ENCODE data around the gene UGCG. TPM values are rescaled to one million over a fixed set of nuclear protein-coding genes. Genes with fewer than 3 reads are reported as not detected.

The UGCG gene
- total RNA-seq, 1 experiment from 2014 or later, result 75.5 TPM

GRCh38 chr9:111926421-111926875 is 29.8 kb downstream of the UGCG start:
- intact Hi-C loops (cut with micrococcal nuclease; ENCODE audit: unreplicated experiment), result no loop called here
- no peak overlapping the region for H3K4me3 Mint-ChIP-seq (ENCODE audit: low read depth, unreplicated experiment)
- H3K36me3 Mint-ChIP-seq (ENCODE audit: insufficient read depth, unreplicated experiment), result peaks cover 51% of the 10 kb centered on the region
- CTCF ChIA-PET, result interaction anchor here (0.5 kb wide), 1 partner anchor 412 kb away, joined by 3 read pairs; no protein-coding TSS in a partner anchor
- no peak overlapping the region for H3K27ac Mint-ChIP-seq (ENCODE audit: unreplicated experiment)
- no peaks in the 10 kb centered on the region for H3K9me3 Mint-ChIP-seq (ENCODE audit: low read depth, unreplicated experiment)
- no TSS peak for BruUV-seq (replicated peaks)
- TF ChIP-seq CTCF (IDR thresholded peaks at IDR 0.05; ENCODE audit: unreplicated experiment), result no peak
- no peaks in the 10 kb centered on the region for H3K27me3 Mint-ChIP-seq (ENCODE audit: unreplicated experiment)
- DNase-seq, result no peak
- no peaks in the 10 kb centered on the region for H3K4me1 Mint-ChIP-seq (ENCODE audit: low read depth, unreplicated experiment)

- Mint-ChIP-seq H3K27ac (ENCODE audit: unreplicated experiment) (no peak overlapping the region), H3K4me1 (ENCODE audit: low read depth, unreplicated experiment) (no peaks in the 10 kb centered on the region), H3K4me3 (ENCODE audit: low read depth, unreplicated experiment) (no peak overlapping the region), H3K9me3 (ENCODE audit: low read depth, unreplicated experiment) (no peaks in the 10 kb centered on the region), H3K27me3 (ENCODE audit: unreplicated experiment) (no peaks in the 10 kb centered on the region), H3K36me3 (ENCODE audit: insufficient read depth, unreplicated experiment) (peaks cover 58% of the 10 kb centered on the region)
- TF ChIP-seq CTCF (IDR thresholded peaks at IDR 0.05; ENCODE audit: unreplicated experiment), result no peak
- intact Hi-C loops (cut with micrococcal nuclease; ENCODE audit: unreplicated experiment), result no loop called here
- no peak for DNase-seq
- BruUV-seq (replicated peaks), result no TSS peak
- CTCF ChIA-PET, result no interaction called here
Measured at GRCh38 chr9:111928359-111928720, 31.7 kb downstream of the UGCG start.

GRCh38 chr9:111934747-111935146 is 38.1 kb downstream of the UGCG start:
- intact Hi-C loops (cut with micrococcal nuclease; ENCODE audit: unreplicated experiment), result no loop called here
- H3K27me3 Mint-ChIP-seq (ENCODE audit: unreplicated experiment), result no peaks in the 10 kb centered on the region
- DNase-seq, result no peak
- H3K4me3 Mint-ChIP-seq (ENCODE audit: low read depth, unreplicated experiment), result no peak overlapping the region
- H3K27ac Mint-ChIP-seq (ENCODE audit: unreplicated experiment), result no peak overlapping the region
- CTCF ChIA-PET, result no interaction called here
- H3K4me1 Mint-ChIP-seq (ENCODE audit: low read depth, unreplicated experiment), result peaks cover 24% of the 10 kb centered on the region
- TF ChIP-seq CTCF (IDR thresholded peaks at IDR 0.05; ENCODE audit: unreplicated experiment), result no peak
- BruUV-seq (replicated peaks), result TSS peak; percentile 6
- H3K9me3 Mint-ChIP-seq (ENCODE audit: low read depth, unreplicated experiment), result no peaks in the 10 kb centered on the region
- H3K36me3 Mint-ChIP-seq (ENCODE audit: insufficient read depth, unreplicated experiment), result peaks cover 71% of the 10 kb centered on the region

- H3K27me3 Mint-ChIP-seq (ENCODE audit: unreplicated experiment), result no peaks in the 10 kb centered on the region
- CTCF ChIA-PET, result no interaction called here
Measured at GRCh38 chr9:111936391-111936790, 39.8 kb downstream of the UGCG start.

More at GRCh38 chr9:111936391-111936790, 39.8 kb downstream of the UGCG start:
- no peak overlapping the region for H3K27ac Mint-ChIP-seq (ENCODE audit: unreplicated experiment)
- intact Hi-C loops (cut with micrococcal nuclease; ENCODE audit: unreplicated experiment), result no loop called here
- no peak for TF ChIP-seq CTCF (IDR thresholded peaks at IDR 0.05; ENCODE audit: unreplicated experiment)
- no peaks in the 10 kb centered on the region for H3K9me3 Mint-ChIP-seq (ENCODE audit: low read depth, unreplicated experiment)
- BruUV-seq (replicated peaks), result no TSS peak
- no peak for DNase-seq
- no peak overlapping the region for H3K4me3 Mint-ChIP-seq (ENCODE audit: low read depth, unreplicated experiment)
- peaks cover 59% of the 10 kb centered on the region for H3K36me3 Mint-ChIP-seq (ENCODE audit: insufficient read depth, unreplicated experiment)
- peaks cover 24% of the 10 kb centered on the region for H3K4me1 Mint-ChIP-seq (ENCODE audit: low read depth, unreplicated experiment)
